Stimulated activated CD8-positive, alpha-beta memory T cell treated with anti-CD3 and anti-CD28 coated beads, Interleukin-7, amount 100 ng/mL, for 48 hours (primary cell): ENCODE data around the gene L3HYPDH.
A peak's percentile ranks its signal among the peaks of the same experiment; 100 is the strongest.
"Not testable (repeated sequence)": the region's sequence is repeated elsewhere in the genome, so short reads cannot be mapped to it uniquely, and the experiment has no call there.

Experiments used
- DNase-seq, 2 donors: peaks; one replicate each; pipeline ENCODE4 v3.0.0-alpha.2; 2020; ENCODE audit warnings: low read depth in 1 of 2; ENCODE audit errors: extremely low read depth in 1 of 2

Gene L3HYPDH

DNA sequence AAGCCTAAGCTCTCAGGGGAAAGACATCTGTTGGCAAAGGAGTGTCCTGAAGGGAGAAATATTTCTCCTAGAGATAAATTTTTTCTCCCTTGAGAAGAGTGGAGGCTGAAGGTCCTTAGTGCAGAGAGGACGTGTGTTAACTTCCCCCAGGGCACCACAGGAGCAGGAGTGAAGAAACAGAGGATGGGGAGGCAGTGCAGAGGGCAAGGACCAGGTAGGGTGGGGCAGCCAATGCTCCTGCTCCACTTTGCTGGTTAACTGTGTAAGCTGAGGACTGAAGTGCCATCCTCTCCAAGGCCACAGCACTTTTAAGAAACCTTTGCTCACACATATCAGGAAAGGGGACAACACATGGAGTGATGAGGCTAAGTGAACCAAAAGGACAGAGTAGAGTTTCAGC lies 4.0 kb downstream of the L3HYPDH start:
- DNase-seq: no peak

DNA sequence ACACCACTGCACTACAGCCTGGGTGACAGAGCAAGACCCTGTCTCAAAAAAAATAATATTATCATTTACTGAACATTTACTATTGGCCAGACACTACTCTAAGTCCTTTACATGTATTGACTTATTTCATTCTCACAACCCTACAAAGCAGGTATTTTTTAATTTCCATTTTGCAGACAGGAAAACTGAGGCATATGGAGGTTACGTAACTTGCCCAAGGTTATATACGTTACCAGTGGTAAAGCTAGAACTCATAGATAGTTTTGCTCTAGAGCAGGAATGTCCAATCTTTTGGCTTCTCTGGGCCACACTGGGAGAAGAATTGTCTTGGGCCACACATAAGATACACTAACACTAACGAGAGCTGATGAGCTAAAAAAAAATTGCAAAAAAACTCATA lies 5.7 kb downstream of the L3HYPDH start:
- no peak for DNase-seq

DNA sequence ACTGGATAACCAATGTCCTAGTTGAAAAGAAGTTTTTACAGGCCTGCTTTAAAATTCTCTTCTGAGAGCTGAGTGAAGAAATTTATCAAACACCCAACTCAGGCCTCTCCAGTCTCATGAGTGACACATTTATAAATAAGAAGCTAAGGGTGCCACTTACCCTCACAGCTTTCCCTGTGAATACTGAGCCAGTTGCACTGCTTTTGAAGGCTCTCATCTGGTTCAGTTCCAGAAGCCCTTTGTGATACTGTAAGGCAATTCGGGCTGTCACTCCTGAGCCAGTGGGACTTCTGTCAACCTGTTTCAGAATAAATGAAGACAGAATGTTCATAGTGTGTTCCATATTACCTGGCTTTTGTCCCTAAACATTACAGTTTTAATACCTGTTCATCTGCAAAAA lies 8.5 kb downstream of the L3HYPDH start:
- no peak for DNase-seq

DNA sequence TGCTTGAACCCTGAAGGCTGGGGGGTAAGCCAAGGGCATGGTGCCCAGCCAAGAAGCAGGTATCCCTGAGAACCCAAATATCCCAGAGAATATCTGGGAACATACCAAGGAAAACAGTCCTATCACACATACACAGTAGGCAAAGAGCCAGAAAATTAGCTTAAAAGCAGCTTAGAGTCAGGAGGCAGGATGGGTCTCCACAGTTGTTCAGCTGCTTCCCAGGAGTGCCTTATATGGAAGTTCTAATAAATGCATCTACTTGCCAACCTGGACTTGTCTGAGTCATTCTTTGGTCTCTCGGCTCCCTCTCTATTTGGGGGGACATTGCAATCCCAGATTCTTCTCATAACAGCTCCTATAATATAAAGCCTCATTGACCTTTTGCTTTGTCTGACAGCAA lies 10.0 kb downstream of the L3HYPDH start:
- no peak for DNase-seq

DNA sequence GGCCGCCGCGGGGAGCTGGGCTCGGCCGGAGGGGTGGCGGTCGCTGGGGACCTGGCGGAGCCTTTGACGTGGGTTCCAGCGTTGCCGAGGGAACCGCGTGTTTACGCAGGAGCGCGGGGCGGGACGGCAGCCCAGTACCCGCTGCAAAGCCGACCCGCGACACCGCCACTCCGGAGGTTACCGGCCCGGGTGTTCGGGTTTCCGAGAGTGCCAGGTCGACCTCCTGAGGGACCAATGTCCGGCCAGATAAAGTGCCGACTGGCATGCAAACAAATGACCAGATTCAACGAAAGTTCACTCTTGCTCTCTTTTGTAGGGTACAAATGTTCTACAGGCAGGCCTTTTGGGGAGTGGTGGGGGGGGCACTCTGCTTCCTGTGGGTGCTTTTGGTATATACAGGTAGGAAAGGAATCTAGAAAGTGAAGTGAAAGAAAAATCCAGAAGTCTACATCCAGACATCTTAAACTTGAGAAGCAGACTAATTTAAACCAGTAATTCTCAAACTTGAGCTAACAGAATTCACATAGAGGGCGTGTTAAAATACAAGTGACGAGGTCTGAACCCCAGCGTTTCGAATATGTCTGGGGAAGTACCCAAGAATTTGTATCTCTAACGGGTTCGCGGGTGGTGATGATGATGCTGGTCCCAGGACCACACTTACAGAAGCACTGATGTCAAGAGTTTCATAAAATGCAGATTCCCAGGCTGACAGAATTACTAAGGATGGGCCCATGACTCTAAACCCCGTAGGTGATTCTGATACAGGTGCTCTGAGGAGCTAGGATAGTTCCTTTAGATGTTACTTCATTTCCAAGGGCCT lies 18.7 kb downstream of the L3HYPDH start, which contains the start of gene GPR135:
TSS of gene GPR135 (minus strand) at position 65 of the 820 bp plus-strand sequence. CDS start 154 bp downstream, outside the sequence.
- DNase-seq: no peak

DNA sequence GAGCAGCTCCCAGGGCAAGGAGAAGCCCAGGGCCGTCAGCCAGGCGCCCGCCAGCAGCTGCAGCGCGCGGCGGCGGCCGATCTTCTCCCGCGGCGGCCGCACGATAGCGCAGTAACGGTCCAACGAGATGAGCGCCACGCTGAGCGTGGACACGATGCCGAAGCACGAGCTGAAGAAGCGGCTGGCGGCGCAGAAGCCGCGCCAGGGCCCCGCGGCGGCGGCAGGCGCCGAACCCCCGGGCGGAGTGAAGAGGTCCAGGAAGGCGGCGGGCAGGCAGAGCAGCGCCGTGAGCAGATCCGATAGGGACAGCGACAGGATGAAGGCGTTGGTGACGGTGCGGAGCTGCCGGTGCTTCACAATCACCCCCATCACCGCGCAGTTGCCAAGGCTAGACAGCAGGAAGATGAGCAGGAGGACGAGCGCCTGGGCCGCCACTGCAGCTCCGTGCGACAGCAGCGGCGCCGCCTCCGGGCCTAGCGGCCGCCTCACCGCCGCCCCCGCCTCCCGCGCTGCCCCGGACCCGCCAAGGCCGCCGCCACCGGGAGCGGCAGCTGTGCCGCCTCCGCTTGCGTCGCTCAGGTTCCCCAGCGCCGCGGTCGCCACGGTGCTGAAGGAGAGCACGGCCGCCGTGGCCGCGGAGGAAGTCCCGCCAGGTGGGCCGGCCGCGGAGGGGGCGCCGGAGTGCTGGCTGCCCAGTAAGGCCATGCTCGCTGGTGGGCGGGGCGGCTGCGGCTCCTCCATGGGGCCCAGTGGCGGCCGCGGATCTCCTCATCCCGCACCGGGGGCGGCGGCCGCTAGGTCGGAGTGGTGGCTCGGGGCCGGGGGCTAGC lies 19.5 kb downstream of the L3HYPDH start:
- DNase-seq: peak; percentile 24 to 27

DNA sequence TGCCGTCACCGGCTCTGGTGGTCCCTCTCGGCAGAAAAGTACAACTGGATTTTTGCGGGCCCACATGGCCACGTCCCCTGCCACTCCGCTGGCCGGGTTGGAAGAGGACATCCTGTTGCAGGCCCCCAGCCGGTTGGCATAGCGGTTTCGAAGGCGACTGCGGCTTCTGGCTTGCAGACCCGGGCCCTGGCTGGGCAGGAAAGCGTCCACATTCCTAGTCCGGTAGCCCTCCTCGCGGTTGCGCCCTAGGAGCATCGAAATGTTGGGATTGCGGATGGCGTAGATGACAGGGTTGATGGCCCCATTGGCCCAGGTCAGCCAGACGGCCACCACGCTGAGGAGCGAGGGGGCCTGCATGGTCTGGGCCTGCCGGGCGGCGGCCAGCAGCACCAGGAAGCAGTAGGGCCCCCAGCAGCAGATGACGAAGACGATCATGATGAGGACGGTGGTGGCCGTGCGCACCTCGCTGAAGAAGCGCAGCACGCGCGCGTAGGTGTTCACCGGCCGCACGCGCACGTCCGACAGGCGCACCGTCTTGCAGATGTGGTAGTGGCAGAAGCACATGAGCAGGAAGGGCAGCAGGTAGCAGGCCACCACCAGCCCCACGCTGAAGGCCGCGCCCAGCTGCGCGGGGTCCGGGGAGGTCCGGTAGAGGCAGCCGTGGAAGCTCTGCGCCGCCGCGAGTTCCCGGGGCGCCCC lies 20.3 kb downstream of the L3HYPDH start:
- DNase-seq: peak in 1 of 2 donors; percentile 22

DNA sequence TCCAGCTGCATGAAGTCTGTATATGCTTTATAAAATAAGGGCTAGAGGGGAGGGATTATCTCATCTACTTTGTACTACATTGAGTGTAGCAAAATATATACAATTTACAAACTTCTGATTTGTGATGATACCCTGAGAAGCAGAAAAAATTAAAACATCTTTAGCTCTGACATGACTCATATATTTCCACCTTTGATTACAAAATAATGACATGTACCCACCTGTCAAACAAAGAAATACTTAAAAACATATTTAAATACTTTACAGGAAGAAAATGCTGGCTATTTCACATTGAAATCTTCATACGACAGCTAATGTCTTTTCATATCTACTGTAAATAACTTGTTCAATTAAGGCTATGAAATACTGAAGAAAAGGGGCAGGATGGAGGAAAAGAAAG lies 22.3 kb downstream of the L3HYPDH start:
- DNase-seq: no peak

DNA sequence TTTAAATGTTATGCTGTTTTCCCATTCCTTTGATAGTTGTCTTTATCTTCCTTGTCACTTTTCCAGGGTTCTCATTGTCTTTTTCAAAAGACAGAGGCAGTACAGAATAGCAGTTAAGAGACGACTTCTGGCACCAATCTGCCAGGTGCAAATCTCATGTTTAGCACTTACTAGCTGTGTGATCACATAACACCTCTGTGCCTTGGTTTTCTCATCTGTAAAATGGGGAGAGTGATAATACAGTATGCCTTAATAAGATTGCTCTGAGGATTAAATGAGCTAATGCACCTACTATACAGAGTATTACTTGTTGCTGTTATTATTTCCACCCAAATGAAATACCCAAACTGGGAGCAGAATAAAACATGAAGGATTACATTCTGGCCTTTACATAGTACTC lies 23.8 kb downstream of the L3HYPDH start:
- DNase-seq: no peak

DNA sequence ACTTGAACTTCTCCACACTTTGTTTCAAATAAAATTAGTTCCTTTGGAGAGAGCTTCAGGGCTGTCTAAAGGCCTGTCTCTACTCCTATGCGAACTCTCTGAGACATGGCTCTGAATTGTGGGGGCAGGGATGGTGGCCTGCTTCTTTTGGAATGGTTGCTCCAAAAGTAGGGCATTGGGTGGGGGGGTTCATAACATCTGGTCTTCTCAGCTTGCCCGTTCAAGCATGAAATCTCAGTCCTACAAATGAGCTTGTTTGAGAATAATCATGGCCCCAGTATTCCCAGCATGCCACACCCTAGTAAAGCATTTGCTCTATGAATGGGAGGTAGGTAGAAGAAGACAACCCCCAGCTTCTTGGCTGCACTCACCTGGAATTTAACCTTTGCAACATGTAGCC lies 25.7 kb downstream of the L3HYPDH start:
- no peak for DNase-seq

DNA sequence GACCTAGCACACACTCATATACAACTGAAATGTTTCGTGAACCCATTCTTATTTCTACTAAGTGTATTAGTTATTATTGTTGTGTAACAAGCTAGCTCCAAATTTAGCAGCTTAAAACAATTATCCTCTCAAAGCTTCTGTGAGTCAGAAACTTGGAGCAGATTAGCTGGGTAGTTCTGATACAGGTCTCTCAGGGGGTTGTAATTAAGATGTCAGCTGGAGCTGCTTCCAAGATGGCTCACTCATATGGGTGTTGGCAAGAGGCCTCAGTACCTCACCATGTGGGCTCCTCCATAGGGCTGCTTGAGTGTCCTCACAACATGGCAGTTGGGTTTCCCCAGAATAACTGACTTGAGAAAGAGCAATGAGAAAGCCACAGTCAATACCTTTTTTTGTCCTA lies 28.8 kb downstream of the L3HYPDH start:
- DNase-seq: no peak

DNA sequence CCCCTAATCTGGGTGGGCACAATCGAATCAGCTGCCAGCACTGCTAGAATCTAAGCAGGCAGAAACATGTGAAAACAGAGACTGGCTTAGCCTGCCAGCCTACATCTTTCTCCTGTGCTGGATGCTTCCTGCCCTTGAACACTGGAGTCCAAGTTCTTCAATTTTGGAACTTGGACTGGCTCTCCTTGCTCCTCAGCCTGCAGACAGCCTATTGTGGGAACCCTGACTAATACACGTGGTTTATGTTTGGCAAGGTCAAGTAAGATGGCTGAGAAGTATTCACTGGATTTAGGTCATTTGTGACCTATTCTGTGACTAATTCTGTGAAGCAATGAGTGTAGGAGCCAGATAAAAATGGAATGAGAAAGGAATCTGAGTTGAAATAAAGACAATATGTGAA lies 30.1 kb downstream of the L3HYPDH start:
- no peak for DNase-seq

DNA sequence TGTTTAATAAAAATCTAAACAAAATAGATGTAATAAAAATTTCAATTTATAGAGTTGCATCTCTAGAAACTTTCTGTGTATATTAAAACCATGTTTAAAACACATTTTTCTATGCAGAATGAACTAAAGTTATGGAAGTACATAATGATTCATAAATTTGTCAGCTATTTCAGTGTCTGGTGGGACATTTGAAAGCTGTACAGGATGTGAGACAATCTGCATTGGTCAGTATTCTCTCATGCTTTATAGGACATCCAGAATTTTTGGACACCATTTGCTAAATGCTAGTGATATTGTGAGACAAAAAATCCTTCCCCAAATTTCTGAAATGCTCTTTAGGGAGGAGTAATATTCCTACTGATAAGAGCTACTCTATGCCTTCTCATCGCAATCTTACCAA lies 32.4 kb downstream of the L3HYPDH start:
- DNase-seq: no peak

DNA sequence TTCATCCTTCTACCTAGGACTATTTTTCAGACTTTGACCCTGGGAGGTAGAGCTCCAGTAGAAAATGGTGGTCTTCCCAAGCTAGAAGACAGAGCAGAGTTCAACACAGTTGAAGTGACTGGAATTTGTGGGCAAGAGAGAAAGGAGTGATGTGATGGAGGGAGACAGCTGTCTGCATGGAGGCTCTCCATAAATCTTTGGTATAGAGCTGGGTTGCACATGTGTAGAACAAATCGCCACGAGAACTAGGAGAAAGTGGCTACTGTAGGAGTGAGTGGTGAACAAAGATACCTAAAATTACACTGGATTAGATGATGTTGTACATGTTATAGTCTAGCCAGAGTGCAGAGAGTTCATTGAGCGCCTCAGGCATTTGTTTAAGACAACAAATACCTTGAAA lies 33.5 kb downstream of the L3HYPDH start:
- no peak for DNase-seq

DNA sequence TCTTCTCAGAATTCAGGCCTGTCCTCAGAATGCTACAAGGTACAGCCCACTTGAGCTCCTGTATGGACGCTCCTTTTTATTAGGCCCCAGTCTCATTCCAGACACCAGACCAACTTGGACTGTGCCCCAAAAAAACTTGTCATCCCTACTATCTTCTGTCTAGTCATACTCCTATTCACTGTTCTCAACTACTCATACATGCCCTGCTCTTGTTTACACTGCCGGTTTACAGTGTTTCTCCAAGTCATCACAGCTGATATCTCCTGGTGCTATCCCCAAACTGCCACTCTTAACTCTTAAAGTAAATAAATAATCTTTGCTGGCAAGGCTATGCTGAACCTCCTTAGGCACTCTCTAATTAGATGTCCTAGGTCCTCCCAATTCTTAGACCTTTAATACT lies 35.5 kb downstream of the L3HYPDH start:
- not testable (repeated sequence) for DNase-seq

DNA sequence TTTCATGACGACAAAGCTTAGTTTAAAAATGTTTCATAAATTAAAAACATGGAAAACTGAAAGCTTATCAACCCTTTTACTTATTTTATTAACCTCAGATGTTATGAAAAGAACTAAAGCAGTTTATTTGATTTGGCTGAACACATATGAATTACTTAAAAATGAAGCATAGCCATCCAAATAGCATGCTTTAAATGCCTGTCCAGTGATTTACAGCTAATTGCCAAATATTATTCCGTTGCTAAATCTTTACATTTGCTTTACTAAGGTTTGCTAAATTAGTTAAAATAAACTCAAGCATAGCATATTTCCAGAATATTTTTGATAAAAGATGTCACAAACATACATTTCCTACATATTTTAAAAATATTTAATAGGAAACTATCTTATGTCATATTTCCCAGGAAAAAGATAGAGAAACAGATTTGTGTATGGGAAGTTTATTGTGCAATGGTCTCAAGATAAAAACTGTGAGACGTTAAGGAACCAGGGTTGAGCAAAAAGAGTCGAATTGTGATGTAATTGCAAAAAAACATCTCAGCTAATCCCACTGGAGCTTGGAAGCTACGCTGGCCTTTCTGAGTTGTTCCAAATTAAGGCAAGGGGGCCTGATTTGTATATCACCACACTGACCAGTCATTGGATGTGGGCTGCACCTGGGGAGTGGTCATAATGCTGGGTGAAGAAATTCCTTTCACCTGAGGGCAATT lies 44.8 kb downstream of the L3HYPDH start:
- no peak for DNase-seq

DNA sequence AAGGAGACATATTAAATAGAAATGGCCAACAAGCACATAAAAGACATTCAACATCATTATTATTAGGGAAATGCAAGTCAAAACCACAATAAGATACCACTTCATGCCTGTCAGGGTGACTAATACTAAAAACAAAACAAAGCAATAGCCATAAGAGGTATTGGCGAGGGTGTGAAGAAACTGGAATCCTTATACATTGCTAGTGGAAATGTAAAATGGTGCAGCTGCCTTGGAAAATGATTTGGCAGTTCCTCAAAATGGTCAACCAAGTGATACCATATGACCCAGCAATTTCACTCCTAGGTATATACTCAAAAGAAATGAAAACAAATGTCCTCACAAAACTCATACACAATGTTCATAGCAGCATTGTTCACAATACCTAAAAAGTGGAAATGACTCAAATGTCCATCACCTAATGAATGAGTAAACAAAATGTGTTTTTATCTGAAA lies 46.0 kb downstream of the L3HYPDH start:
- no peak for DNase-seq

DNA sequence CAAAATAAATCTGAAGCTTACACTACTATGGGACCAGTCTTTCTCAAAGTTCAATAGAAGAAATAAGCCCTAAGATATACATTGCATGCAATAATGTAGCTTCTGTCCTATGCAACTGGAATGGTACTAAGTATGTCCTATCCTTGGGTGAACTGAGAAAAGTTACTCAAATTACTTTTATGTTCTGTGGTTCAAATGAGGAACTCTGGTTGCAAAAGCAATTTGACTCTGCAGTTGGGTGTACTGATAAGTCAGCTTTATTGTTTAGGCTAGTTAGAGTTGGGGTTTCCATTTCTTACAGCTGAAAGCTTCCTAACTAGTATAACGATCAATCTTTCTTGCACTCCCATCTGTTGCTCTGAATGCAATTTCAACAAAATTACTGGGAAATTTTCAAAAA lies 48.2 kb downstream of the L3HYPDH start:
- no peak for DNase-seq

DNA sequence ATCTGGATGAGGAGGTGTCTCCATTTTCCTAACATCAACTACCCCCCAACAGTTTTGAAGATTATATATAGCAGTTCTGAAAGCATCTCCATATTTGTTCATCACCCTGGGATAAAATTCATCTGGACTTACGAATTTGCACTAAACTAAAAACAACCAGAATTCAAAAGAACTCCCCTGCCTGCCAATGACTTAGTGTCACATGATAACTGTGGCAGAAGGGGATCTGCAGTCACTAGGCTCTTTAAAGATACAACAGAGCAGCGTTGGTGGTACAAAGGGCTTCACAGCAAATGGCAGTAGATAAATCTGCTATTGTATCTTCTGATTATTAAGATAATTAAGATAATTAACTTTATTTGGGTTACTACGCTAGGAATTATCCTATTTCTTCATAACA lies 49.1 kb downstream of the L3HYPDH start:
- DNase-seq: no peak

DNA sequence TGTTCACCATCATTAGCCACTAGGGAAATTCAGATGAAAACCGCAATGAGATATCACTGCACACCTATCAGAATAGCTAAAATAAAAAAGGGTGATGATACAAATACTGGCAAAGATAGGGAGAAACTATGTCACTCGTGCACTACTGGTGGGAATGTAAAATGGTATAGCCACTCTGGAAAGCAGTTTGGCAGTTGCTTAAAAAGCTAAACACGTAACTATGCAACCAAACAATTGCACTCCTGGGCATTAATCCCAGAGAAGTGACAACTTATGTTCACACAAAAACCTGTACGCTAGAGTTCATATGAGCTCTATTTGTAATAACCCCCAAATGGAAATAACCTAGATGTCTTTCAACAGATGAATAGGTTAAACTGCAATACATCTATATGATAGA lies 54.4 kb downstream of the L3HYPDH start:
- no peak for DNase-seq

DNA sequence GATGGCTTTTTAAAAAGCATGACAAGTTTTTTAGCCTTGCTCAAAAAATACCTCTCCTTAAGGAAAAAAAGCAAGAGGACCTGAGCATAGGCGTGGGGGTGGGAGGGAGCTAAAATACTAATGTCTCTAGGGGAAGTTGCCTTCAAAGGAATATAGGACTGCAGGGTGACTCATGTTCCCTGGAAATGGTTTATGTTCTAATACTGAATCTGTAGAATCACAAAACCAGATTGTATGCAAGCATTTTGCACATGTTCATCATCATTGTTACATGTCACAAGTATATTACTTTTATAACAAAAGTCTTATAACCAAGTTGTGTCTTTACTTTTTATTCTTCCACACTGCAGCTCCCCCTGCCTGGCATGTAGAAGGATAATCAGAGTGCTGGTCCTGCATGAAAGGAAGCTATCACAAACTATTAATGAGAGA lies 55.6 kb downstream of the L3HYPDH start:
- no peak for DNase-seq
